Astrocyte of the spinal cord (primary cell): ENCODE data around the gene VAV2.

ENCODE experiments used
- DNase-seq: peaks from one replicate; pipeline ENCODE4 v3.0.0; 2011; ENCODE audit warnings: low read depth, low spot score
- H3K4me3 ChIP-seq: 2 replicates; pipeline ENCODE4 v1.5.1; 2011; ENCODE audit warnings: low read depth, mild to moderate bottlenecking, low read length, moderate library complexity
- CTCF ChIP-seq: IDR thresholded peaks from 2 replicates; pipeline ENCODE4 v1.5.1; 2012; ENCODE audit warnings: low read depth, mild to moderate bottlenecking, low read length, inconsistent platforms
- in situ Hi-C: cut with HindIII; loops from 2 replicates; pipeline ENCODE4 v1.10.0; 2017; ENCODE audit warnings: low sequenced_read_pairs

Gene VAV2

GRCh38 chr9:133986774-133987445 is 5.2 kb downstream of the VAV2 start:
- H3K4me3 ChIP-seq = no peak overlapping the region
- no peak for TF ChIP-seq CTCF
- no peak for DNase-seq
- in situ Hi-C loops = no loop called here

GRCh38 chr9:133986061-133986460 is 6.1 kb downstream of the VAV2 start:
- in situ Hi-C loops = no loop called here
- TF ChIP-seq CTCF = no peak
- no peak for DNase-seq
- H3K4me3 ChIP-seq = no peak overlapping the region

- TF ChIP-seq CTCF = no peak
- no peak for DNase-seq
- no peak overlapping the region for H3K4me3 ChIP-seq
- in situ Hi-C loops = no loop called here
Observed at GRCh38 chr9:133982971-133983720, 9.0 kb downstream of the VAV2 start.

GRCh38 chr9:133981958-133982681 is 10.0 kb downstream of the VAV2 start:
- no peak overlapping the region for H3K4me3 ChIP-seq
- in situ Hi-C loops = no loop called here
- DNase-seq = no peak
- no peak for TF ChIP-seq CTCF

GRCh38 chr9:133981589-133981957 is 10.6 kb downstream of the VAV2 start:
- in situ Hi-C loops = no loop called here
- no peak for TF ChIP-seq CTCF
- H3K4me3 ChIP-seq = no peak overlapping the region
- DNase-seq = no peak

- in situ Hi-C loops = no loop called here
- no peak for TF ChIP-seq CTCF
- DNase-seq = no peak
- no peak overlapping the region for H3K4me3 ChIP-seq
Observed at GRCh38 chr9:133980864-133981588, 11.1 kb downstream of the VAV2 start.
